HG02623 (cell line): ENCODE results near the gene OR2J2.
"Not testable (repeated sequence)": the region's sequence is repeated elsewhere in the genome, so short reads cannot be mapped to it uniquely, and the experiment has no call there.

Experiments
- ATAC-seq: cut with Tn5 transposase; IDR thresholded peaks from one replicate; pipeline ENCODE4 v1.9.1; 2021; ENCODE audit warnings: moderate library complexity; ENCODE audit not compliant: unreplicated experiment

The OR2J2 gene

GRCh38 chr6:29218056-29218455 lies 47.3 kb downstream of the OR2J2 start:
- not testable (repeated sequence) for ATAC-seq
